ENCODE data around the gene LRRK2.

- TF ChIP-seq, protein P1, sequence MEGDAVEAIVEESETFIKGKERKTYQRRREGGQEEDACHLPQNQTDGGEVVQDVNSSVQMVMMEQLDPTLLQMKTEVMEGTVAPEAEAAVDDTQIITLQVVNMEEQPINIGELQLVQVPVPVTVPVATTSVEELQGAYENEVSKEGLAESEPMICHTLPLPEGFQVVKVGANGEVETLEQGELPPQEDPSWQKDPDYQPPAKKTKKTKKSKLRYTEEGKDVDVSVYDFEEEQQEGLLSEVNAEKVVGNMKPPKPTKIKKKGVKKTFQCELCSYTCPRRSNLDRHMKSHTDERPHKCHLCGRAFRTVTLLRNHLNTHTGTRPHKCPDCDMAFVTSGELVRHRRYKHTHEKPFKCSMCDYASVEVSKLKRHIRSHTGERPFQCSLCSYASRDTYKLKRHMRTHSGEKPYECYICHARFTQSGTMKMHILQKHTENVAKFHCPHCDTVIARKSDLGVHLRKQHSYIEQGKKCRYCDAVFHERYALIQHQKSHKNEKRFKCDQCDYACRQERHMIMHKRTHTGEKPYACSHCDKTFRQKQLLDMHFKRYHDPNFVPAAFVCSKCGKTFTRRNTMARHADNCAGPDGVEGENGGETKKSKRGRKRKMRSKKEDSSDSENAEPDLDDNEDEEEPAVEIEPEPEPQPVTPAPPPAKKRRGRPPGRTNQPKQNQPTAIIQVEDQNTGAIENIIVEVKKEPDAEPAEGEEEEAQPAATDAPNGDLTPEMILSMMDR (conservative IDR thresholded peaks at IDR 0.05; ENCODE audit: low read depth, low read length) = no peak
- TF ChIP-seq EZH2 (IDR thresholded peaks at IDR 0.05; ENCODE audit: low read length, unreplicated experiment) = no peak
These were observed 7.8 kb downstream of the LRRK2 start for GRCh38 chr12:40232602-40233001.
